C1 segment of cervical spinal cord (tissue), 14 donors: ENCODE data around the gene ABR.
"Not testable (repeated sequence)": the region's sequence is repeated elsewhere in the genome, so short reads cannot be mapped to it uniquely, and the experiment has no call there.

Experiments used
- DNase-seq, 14 donors: peaks; one replicate each; lab custom pipeline; 2025; lab: John Stamatoyannopoulos, UW

The ABR gene

GRCh38 chr17:1050246-1050995 lies 129.4 kb downstream of the ABR start:
- no peak for DNase-seq

- DNase-seq = no peak
Observed at GRCh38 chr17:1049446-1050225, 130.1 kb downstream of the ABR start.

GRCh38 chr17:1048516-1049115 lies 131.2 kb downstream of the ABR start:
- not testable (repeated sequence) for DNase-seq

- no peak for DNase-seq
Observed at GRCh38 chr17:1047879-1048470, 131.8 kb downstream of the ABR start.

GRCh38 chr17:1047177-1047878 lies 132.5 kb downstream of the ABR start:
- DNase-seq = peak in 1 of 14 donors; percentile 45

GRCh38 chr17:1045456-1045855 lies 134.3 kb downstream of the ABR start:
- DNase-seq = peak in 1 of 14 donors; percentile 53

GRCh38 chr17:1044387-1045009 lies 135.3 kb downstream of the ABR start:
- DNase-seq = not testable (repeated sequence)

- peak in 2 of 14 donors; percentile 30 to 39 for DNase-seq
Observed at GRCh38 chr17:1043601-1044251, 136.1 kb downstream of the ABR start.

GRCh38 chr17:1042486-1042885 lies 137.3 kb downstream of the ABR start:
- no peak for DNase-seq

GRCh38 chr17:1041746-1042145 lies 138.0 kb downstream of the ABR start:
- no peak for DNase-seq

GRCh38 chr17:1040216-1040600 lies 139.6 kb downstream of the ABR start:
- peak in 9 of 14 donors; percentile 11 to 60 (median 36) for DNase-seq

GRCh38 chr17:1039511-1040215 lies 140.1 kb downstream of the ABR start:
- peak in 12 of 14 donors; percentile 16 to 80 (median 61) for DNase-seq

GRCh38 chr17:1039123-1039507 lies 140.7 kb downstream of the ABR start:
- no peak for DNase-seq

- DNase-seq = no peak
Observed at GRCh38 chr17:1038459-1039122, 141.2 kb downstream of the ABR start.

GRCh38 chr17:1037238-1037879 lies 142.4 kb downstream of the ABR start:
- no peak for DNase-seq

GRCh38 chr17:1036845-1037237 lies 142.9 kb downstream of the ABR start:
- DNase-seq = no peak

GRCh38 chr17:1036171-1036844 lies 143.5 kb downstream of the ABR start:
- DNase-seq = no peak

- no peak for DNase-seq
Observed at GRCh38 chr17:1035546-1036170, 144.1 kb downstream of the ABR start.
